Endothelial cell of umbilical vein (primary cell): ENCODE data around the gene TM9SF2. TPM values are rescaled to one million over a fixed set of nuclear protein-coding genes. Genes with fewer than 3 reads are reported as not detected.

Experiments used
- BruUV-seq: library from RNA; stranded (reverse); fragments of 400-500 nt; replicated peaks from 2 replicates; lab custom pipeline; 2021; lab: Mats Ljungman, UMichigan
- CTCF ChIA-PET: fragments of 300-600, 350-600 bp; sonication (Branson Sonifier 250); formaldehyde crosslinking; loops from one replicate; lab custom pipeline; 2021; ENCODE audit warnings: antibody characterized with exemption, inconsistent platforms; lab: Charles Lee
- POLR2A ChIA-PET: fragments of 300-600, 350-600 bp; sonication (Branson Sonifier 250); formaldehyde crosslinking; loops from one replicate; lab custom pipeline; 2021; ENCODE audit warnings: antibody characterized with exemption, inconsistent platforms; lab: Charles Lee
- DNase-seq: peaks from one replicate; pipeline ENCODE4 v3.0.0-alpha.2; 2011; ENCODE audit warnings: low read depth, low spot score
- FAIRE-seq: peaks from 2 replicates; lab custom pipeline; 2011; peaks lifted over from hg19 to GRCh38; lab: Jason Lieb, UNC
- H2AFZ ChIP-seq: 2 replicates; pipeline ENCODE4 v1.6.0; 2012; ENCODE audit warnings: low read depth, low read length, control low read depth, inconsistent platforms
- H3K27ac ChIP-seq: 2 replicates; pipeline ENCODE4 v1.5.1; 2011; ENCODE audit warnings: low read depth, mild to moderate bottlenecking, control low read depth, low read length, moderate library complexity; ENCODE audit not compliant: insufficient read depth
- H3K27me3 ChIP-seq, 2 experiments: 2 replicates each; pipeline versions ENCODE4 v1.6.0 to v1.6.1; 2011; ENCODE audit warnings: low read length in 2 of 2, mixed read lengths in 1 of 2; ENCODE audit not compliant: control insufficient read depth in 2 of 2, insufficient read depth in 2 of 2
- H3K36me3 ChIP-seq, 2 experiments: 2 replicates in 1 of 2; 3 replicates in 1 of 2; pipeline ENCODE4 v1.5.1; 2011; ENCODE audit warnings: low read length in 2 of 2, mild to moderate bottlenecking in 1 of 2, moderate library complexity in 1 of 2; ENCODE audit not compliant: control insufficient read depth in 2 of 2, insufficient read depth in 2 of 2; ENCODE audit errors: extremely low read depth in 1 of 2
- H3K4me1 ChIP-seq: 3 replicates; pipeline ENCODE4 v1.5.1; 2011; ENCODE audit warnings: mild to moderate bottlenecking, low read length; ENCODE audit not compliant: control insufficient read depth, insufficient read depth; ENCODE audit errors: extremely low read depth
- H3K4me2 ChIP-seq: 2 replicates; pipeline ENCODE4 v1.6.1; 2011; ENCODE audit warnings: low read length, control low read depth, mixed read lengths; ENCODE audit not compliant: insufficient read depth
- H3K4me3 ChIP-seq, 3 experiments: fragments of 200-600 bp in 1 of 3; sonication (generic), shearing (Covaris generic) in 1 of 3; replicated peaks in 1 of 3; 2 replicates each; pipeline ENCODE4 v1.5.1; 2011 to 2016; ENCODE audit warnings: control low read depth in 3 of 3, low read length in 3 of 3, mild to moderate bottlenecking in 2 of 3, inconsistent platforms in 1 of 3, low read depth in 1 of 3, moderate library complexity in 1 of 3; ENCODE audit not compliant: insufficient read depth in 1 of 3
- H3K79me2 ChIP-seq: 2 replicates; pipeline ENCODE4 v1.6.0; 2012; ENCODE audit warnings: low read length, inconsistent platforms; ENCODE audit not compliant: control insufficient read depth, insufficient read depth
- H3K9ac ChIP-seq: replicated peaks from 2 replicates; pipeline ENCODE3; 2011; ENCODE audit warnings: low read length, control low read depth; ENCODE audit not compliant: insufficient read depth; ENCODE audit errors: extremely low read depth
- H3K9me1 ChIP-seq: replicated peaks from 3 replicates; pipeline ENCODE4 v1.6.0; 2011; ENCODE audit warnings: mild to moderate bottlenecking, low read length; ENCODE audit not compliant: control insufficient read depth, insufficient read depth; ENCODE audit errors: extremely low read depth
- H3K9me3 ChIP-seq: replicated peaks from 2 replicates; pipeline ENCODE4 v1.5.1; 2012; ENCODE audit warnings: low read length, inconsistent platforms; ENCODE audit not compliant: control insufficient read depth, insufficient read depth
- H4K20me1 ChIP-seq: replicated peaks from 2 replicates; pipeline ENCODE3; 2011; ENCODE audit warnings: mild to moderate bottlenecking, low read length; ENCODE audit not compliant: control insufficient read depth, insufficient read depth; ENCODE audit errors: extremely low read depth
- CTCF ChIP-seq, 2 donors: IDR thresholded peaks; 1 replicate in 1 of 2; 2 replicates in 1 of 2; pipeline ENCODE4 v1.5.1; 2011; ENCODE audit warnings: low read length in 2 of 2, mild to moderate bottlenecking in 2 of 2, moderate library complexity in 2 of 2, control low read depth in 1 of 2, inconsistent platforms in 1 of 2, low read depth in 1 of 2; ENCODE audit not compliant: insufficient read depth in 1 of 2; ENCODE audit errors: extremely low read depth in 1 of 2
- EZH2 ChIP-seq: IDR thresholded peaks from 2 replicates; pipeline ENCODE4 v1.6.1; 2012; ENCODE audit warnings: borderline replicate concordance, low read depth, mild to moderate bottlenecking, moderate library complexity, low read length, inconsistent platforms; ENCODE audit not compliant: severe bottlenecking
- FOS ChIP-seq: IDR thresholded peaks from 2 replicates; pipeline ENCODE4 v1.6.1; 2011; ENCODE audit warnings: mild to moderate bottlenecking, low read length, moderate library complexity, borderline replicate concordance; ENCODE audit not compliant: insufficient read depth
- GATA2 ChIP-seq: IDR thresholded peaks from 2 replicates; pipeline ENCODE4 v1.7.0; 2011; ENCODE audit warnings: low read depth, mild to moderate bottlenecking, moderate library complexity, mixed read lengths, low read length; ENCODE audit not compliant: insufficient read length, insufficient read depth
- JUN ChIP-seq: IDR thresholded peaks from 2 replicates; pipeline ENCODE4 v1.6.1; 2011; ENCODE audit warnings: borderline replicate concordance, low read depth; ENCODE audit not compliant: insufficient read length, insufficient read depth
- MAX ChIP-seq: IDR thresholded peaks from 2 replicates; pipeline ENCODE4 v1.6.1; 2011; ENCODE audit not compliant: insufficient read depth, insufficient read length
- MYC ChIP-seq: IDR thresholded peaks from one replicate; pipeline ENCODE4 v1.6.1; 2011; ENCODE audit warnings: mild to moderate bottlenecking, low read depth, low read length
- POLR2A ChIP-seq: IDR thresholded peaks from 2 replicates; pipeline ENCODE4 v1.6.1; 2012; ENCODE audit warnings: low read depth, mild to moderate bottlenecking, control low read depth, low read length
- POLR2AphosphoS5 ChIP-seq: IDR thresholded peaks from 2 replicates; pipeline ENCODE4 v1.6.1; 2012; ENCODE audit warnings: low read depth, mild to moderate bottlenecking, control low read depth, low read length, moderate library complexity; ENCODE audit not compliant: insufficient read depth
- dilution Hi-C: fragments of 300-500 bp; cut with MboI; formaldehyde crosslinking; loops from one replicate; pipeline ENCODE4 v1.15.0; 2019; ENCODE audit warnings: low sequenced_read_pairs; ENCODE audit not compliant: extremely low pct_ligation_motif_present
- intact Hi-C: fragments of 100-400 bp; cut with micrococcal nuclease; formaldehyde crosslinking; loops from one replicate; pipeline ENCODE4 v1.10.0; 2022
- polyA plus RNA-seq, 4 experiments: library from polyadenylated mRNA; depleted of rRNA in 3 of 4; stranded (reverse) in 3 of 4; unstranded in 1 of 4; fragments of >200 nt; gene quantifications; 2 replicates each; pipeline versions ENCODE4 v1.2.1 to v1.2.3, GENCODE V29; 2011 to 2012; ENCODE audit warnings: missing spikeins in 1 of 4
- total RNA-seq: library from RNA; stranded (reverse); gene quantifications from 2 replicates; pipeline ENCODE4 v1.2.3, GENCODE V29; 2021

Gene TM9SF2
- total and polyA plus RNA-seq, 2 donors (not counting 3 experiments of a cell fraction or from before 2014, with no cell fraction given), result 76.0 to 90.0 TPM

- dilution Hi-C loops, result no loop called here
- H3K79me2 ChIP-seq, result peaks cover 20% of the 10 kb centered on the region
- H3K27ac ChIP-seq, result peak overlapping the region; percentile 49
- peak overlapping the region; percentile 87 for H3K4me2 ChIP-seq
- no peaks in the 10 kb centered on the region for H3K9me3 ChIP-seq
- POLR2A ChIA-PET, result no interaction called here
- intact Hi-C loops, result loop anchor here (5.0 kb wide), 1 partner anchor 296 kb away; the partner anchor contains the start of gene UBAC2
- TF ChIP-seq GATA2, result no peak
- TF ChIP-seq POLR2A, result peak; percentile 74
- TF ChIP-seq POLR2AphosphoS5, result peak; percentile 30
- TF ChIP-seq EZH2, result no peak
- no peak for TF ChIP-seq MYC
- CTCF ChIA-PET, result interaction anchor here (1.3 to 1.5 kb wide), 2 partner anchors 9 to 229 kb away, joined by 3 to 4 read pairs; no protein-coding TSS in a partner anchor
- H4K20me1 ChIP-seq, result no peaks in the 10 kb centered on the region
- peak; percentile 95 for FAIRE-seq
- TSS peak; percentile 83 for BruUV-seq
- H3K36me3 ChIP-seq, result no peaks in the 10 kb centered on the region
- no peaks in the 10 kb centered on the region for H3K27me3 ChIP-seq
- H2AFZ ChIP-seq, result peak overlapping the region; percentile 89
- peaks cover 22% of the 10 kb centered on the region for H3K4me1 ChIP-seq
- H3K9me1 ChIP-seq, result no peaks in the 10 kb centered on the region
- H3K9ac ChIP-seq, result peak overlapping the region; percentile 61
- peak; percentile 95 for DNase-seq
- H3K4me3 ChIP-seq, result peak overlapping the region; percentile 39 to 76 (median 41)
These were observed 2.8 kb upstream of the TM9SF2 start for GRCh38 chr13:99498171-99499161.

GRCh38 chr13:99500839-99501183 lies 461 bp upstream of the TM9SF2 start:
- FAIRE-seq (no peak), DNase-seq (no peak)
- H3K9me1 ChIP-seq, result no peaks in the 10 kb centered on the region
- H3K4me1 ChIP-seq, result peaks cover 29% of the 10 kb centered on the region
- no TSS peak for BruUV-seq
- intact Hi-C loops (loop anchor here (2.0 kb wide), 1 partner anchor 186 kb away; no protein-coding TSS in a partner anchor), dilution Hi-C loops (no loop called here)
- no peaks in the 10 kb centered on the region for H3K27me3 ChIP-seq
- TF ChIP-seq FOS (no peak), MYC (no peak), JUN (no peak), CTCF (IDR thresholded peaks at IDR 0.05; ENCODE audit: extremely low read depth in 1 of 2, insufficient read depth in 1 of 2, low read depth in 1 of 2, low read length in 2 of 2) (no peak), MAX (no peak), POLR2A (no peak), POLR2AphosphoS5 (no peak), GATA2 (no peak), EZH2 (no peak)
- H3K4me3 ChIP-seq, result peak overlapping the region; percentile 91 to 96 (median 91)
- H4K20me1 ChIP-seq, result peaks cover 2% of the 10 kb centered on the region
- ChIA-PET CTCF (interaction anchor here (1.0 to 3.7 kb wide), 3 partner anchors 11 to 231 kb away, joined by 3 to 16 read pairs (median 9); no protein-coding TSS in a partner anchor), POLR2A (no interaction called here)
- peak overlapping the region; percentile 90 for H2AFZ ChIP-seq
- peak overlapping the region; percentile 92 for H3K4me2 ChIP-seq
- H3K9me3 ChIP-seq, result no peaks in the 10 kb centered on the region
- no peak overlapping the region for H3K27ac ChIP-seq
- peaks cover 40% of the 10 kb centered on the region for H3K79me2 ChIP-seq
- no peaks in the 10 kb centered on the region for H3K36me3 ChIP-seq
- H3K9ac ChIP-seq, result peak overlapping the region; percentile 84
